SU-DHL-6 (cell line): ENCODE results near the gene GLRA3.

ENCODE experiments used
- H2AFZ ChIP-seq: fragments of 200-600 bp; sonication (generic); 2 replicates; pipeline ENCODE4 v1.6.1; 2014; ENCODE audit warnings: low read depth, mild to moderate bottlenecking, moderate library complexity, mixed read lengths, antibody characterized with exemption, low read length; ENCODE audit not compliant: severe bottlenecking
- H3F3A ChIP-seq: fragments of 200-600 bp; shearing (Covaris generic); 2 replicates; pipeline ENCODE4 v1.6.0; 2016; ENCODE audit warnings: antibody characterized with exemption, mild to moderate bottlenecking; ENCODE audit not compliant: insufficient read depth
- H3K27ac ChIP-seq: fragments of 200-600 bp; sonication (generic); 2 replicates; pipeline ENCODE4 v1.5.1; 2016; ENCODE audit warnings: low read depth, mild to moderate bottlenecking, low read length, moderate library complexity, mixed read lengths
- H3K27me3 ChIP-seq: fragments of 200-600 bp; sonication (generic), shearing (Covaris generic); 2 replicates; pipeline ENCODE4 v1.6.0; 2014; ENCODE audit warnings: mild to moderate bottlenecking, low read length
- H3K36me3 ChIP-seq: fragments of 200-600 bp; sonication (generic); 2 replicates; pipeline ENCODE4 v1.6.1; 2014; ENCODE audit warnings: mild to moderate bottlenecking, low read length, mixed read lengths
- H3K4me2 ChIP-seq: fragments of 300-600, 200-600 bp; shearing (Covaris generic), sonication (generic); 2 replicates; pipeline ENCODE4 v1.6.0; 2014; ENCODE audit warnings: low read length, low read depth, mild to moderate bottlenecking; ENCODE audit not compliant: poor library complexity, severe bottlenecking
- H3K4me3 ChIP-seq: fragments of 200-600 bp; sonication (generic); 2 replicates; pipeline ENCODE4 v1.5.1; 2014; ENCODE audit warnings: antibody characterized with exemption, low read length, mild to moderate bottlenecking, mixed read lengths; ENCODE audit not compliant: insufficient read depth, poor library complexity, severe bottlenecking
- H3K79me2 ChIP-seq: fragments of 200-600 bp; sonication (generic); 2 replicates; pipeline ENCODE4 v1.6.1; 2014; ENCODE audit warnings: mild to moderate bottlenecking, low read length, moderate library complexity; ENCODE audit not compliant: insufficient read depth
- H3K9ac ChIP-seq: fragments of 200-600 bp; sonication (generic); 2 replicates; pipeline ENCODE4 v1.7.0; 2014; ENCODE audit warnings: mild to moderate bottlenecking, low read length
- H3K9me2 ChIP-seq: fragments of 200-600 bp; sonication (generic); replicated peaks from 2 replicates; pipeline ENCODE4 v1.6.1; 2014; ENCODE audit warnings: low read length; ENCODE audit not compliant: insufficient read depth
- H3K9me3 ChIP-seq: fragments of 200-600 bp; sonication (generic); 2 replicates; pipeline ENCODE4 v1.6.1; 2014; ENCODE audit warnings: low read length, mixed read lengths; ENCODE audit not compliant: insufficient read depth
- H4K20me1 ChIP-seq: fragments of 200-600 bp; sonication (generic); 2 replicates; pipeline ENCODE4 v1.6.1; 2014; ENCODE audit warnings: low read depth, mild to moderate bottlenecking, antibody characterized with exemption, low read length, moderate library complexity, mixed read lengths
- EZH2phosphoT487 ChIP-seq: fragments of 200-600 bp; sonication (generic), shearing (Covaris generic); conservative IDR thresholded peaks from 2 replicates; pipeline ENCODE4 v1.6.1; 2018; ENCODE audit warnings: mild to moderate bottlenecking, antibody characterized with exemption, low read length, moderate library complexity, mixed read lengths
- TF ChIP-seq, protein P1 (sequence below): fragments of 200-600 bp; sonication (generic); IDR thresholded peaks from one replicate; pipeline ENCODE4 v1.5.1; 2017; ENCODE audit warnings: antibody characterized with exemption, mild to moderate bottlenecking, low read length, moderate library complexity; ENCODE audit not compliant: insufficient read depth, poor library complexity, severe bottlenecking

The GLRA3 gene

DNA sequence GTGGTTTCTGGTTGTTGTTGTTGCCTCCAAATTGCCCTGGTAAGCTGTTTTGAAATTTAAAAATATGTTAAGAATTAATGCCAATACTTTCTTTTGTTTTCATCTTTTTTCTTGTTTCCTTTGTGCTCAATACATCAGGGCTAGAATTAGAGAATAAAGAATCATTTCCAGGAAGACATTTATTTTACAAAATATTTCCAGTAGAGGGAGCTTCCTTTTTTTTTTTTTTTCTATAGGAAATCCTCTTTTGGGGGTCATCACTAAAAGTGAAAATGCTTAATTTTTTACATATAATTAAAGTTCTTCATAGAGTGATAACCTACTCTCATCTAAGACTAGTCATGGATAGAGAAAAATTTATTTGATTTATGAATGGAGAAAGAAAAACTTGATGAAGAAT is 2.4 kb downstream of the GLRA3 start:
- Histone ChIP-seq H2AFZ (no peak overlapping the region), H3K4me3 (peak overlapping the region; percentile 66), H3K79me2 (peaks cover 21% of the 10 kb centered on the region; the same call in 1 of the 2 replicates), H3K9me2 (no peaks in the 10 kb centered on the region), H3K9me3 (peaks cover 6% of the 10 kb centered on the region; the same call in 1 of the 2 replicates), H3K4me2 (peak overlapping the region; percentile 70), H3K36me3 (peaks cover 16% of the 10 kb centered on the region; the same call in 1 of the 2 replicates), H3K27ac (peak overlapping the region; percentile 35; the same call in 1 of the 2 replicates), H3K9ac (peak overlapping the region; percentile 52; the same call in 1 of the 2 replicates), H3F3A (peaks cover 10% of the 10 kb centered on the region; the same call in 1 of the 2 replicates), H3K27me3 (no peaks in the 10 kb centered on the region), H4K20me1 (no peaks in the 10 kb centered on the region)
- TF ChIP-seq, protein P1, sequence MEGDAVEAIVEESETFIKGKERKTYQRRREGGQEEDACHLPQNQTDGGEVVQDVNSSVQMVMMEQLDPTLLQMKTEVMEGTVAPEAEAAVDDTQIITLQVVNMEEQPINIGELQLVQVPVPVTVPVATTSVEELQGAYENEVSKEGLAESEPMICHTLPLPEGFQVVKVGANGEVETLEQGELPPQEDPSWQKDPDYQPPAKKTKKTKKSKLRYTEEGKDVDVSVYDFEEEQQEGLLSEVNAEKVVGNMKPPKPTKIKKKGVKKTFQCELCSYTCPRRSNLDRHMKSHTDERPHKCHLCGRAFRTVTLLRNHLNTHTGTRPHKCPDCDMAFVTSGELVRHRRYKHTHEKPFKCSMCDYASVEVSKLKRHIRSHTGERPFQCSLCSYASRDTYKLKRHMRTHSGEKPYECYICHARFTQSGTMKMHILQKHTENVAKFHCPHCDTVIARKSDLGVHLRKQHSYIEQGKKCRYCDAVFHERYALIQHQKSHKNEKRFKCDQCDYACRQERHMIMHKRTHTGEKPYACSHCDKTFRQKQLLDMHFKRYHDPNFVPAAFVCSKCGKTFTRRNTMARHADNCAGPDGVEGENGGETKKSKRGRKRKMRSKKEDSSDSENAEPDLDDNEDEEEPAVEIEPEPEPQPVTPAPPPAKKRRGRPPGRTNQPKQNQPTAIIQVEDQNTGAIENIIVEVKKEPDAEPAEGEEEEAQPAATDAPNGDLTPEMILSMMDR = peak; percentile 38
- TF ChIP-seq EZH2phosphoT487 = no peak

DNA sequence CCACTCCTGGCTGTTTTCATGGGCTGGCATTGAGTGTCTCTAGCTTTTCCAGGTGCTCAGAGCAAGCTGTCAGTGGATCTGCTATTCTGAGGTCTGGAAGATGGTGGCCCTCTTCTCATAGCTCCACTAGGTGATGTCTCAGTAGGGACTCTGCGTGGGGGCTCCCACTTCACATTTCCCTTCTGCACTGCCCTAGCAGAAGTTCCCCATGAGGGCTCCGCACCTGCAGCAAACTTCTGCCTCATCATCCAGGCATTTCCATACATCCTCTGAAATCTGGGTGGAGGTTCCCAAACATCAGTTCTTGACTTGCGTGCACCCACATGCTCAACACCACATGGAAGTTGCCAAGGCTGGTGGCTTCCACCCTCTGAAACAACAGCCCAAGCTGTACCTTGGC is 13.8 kb downstream of the GLRA3 start:
- H3K9me2 ChIP-seq = no peaks in the 10 kb centered on the region
- H3K27ac ChIP-seq = no peak overlapping the region
- no peaks in the 10 kb centered on the region for H4K20me1 ChIP-seq
- no peaks in the 10 kb centered on the region for H3K79me2 ChIP-seq
- no peak overlapping the region for H3K4me2 ChIP-seq
- no peak overlapping the region for H3K4me3 ChIP-seq
- peaks cover 14% of the 10 kb centered on the region; the same call in 1 of the 2 replicates for H3K9me3 ChIP-seq
- H2AFZ ChIP-seq = no peak overlapping the region
- H3K36me3 ChIP-seq = peaks cover 5% of the 10 kb centered on the region; the same call in 1 of the 2 replicates
- H3K27me3 ChIP-seq = no peaks in the 10 kb centered on the region
- H3F3A ChIP-seq = no peaks in the 10 kb centered on the region
- no peak overlapping the region for H3K9ac ChIP-seq
- TF ChIP-seq, protein P1 = no peak
- TF ChIP-seq EZH2phosphoT487 = no peak

GRCh38 chr4:174813292-174813691 is 15.8 kb downstream of the GLRA3 start:
- Histone ChIP-seq H3K36me3 (0 out of 2 replicates have a peak, but pooled peaks cover under 1% of the 10 kb centered on the region), H3K9ac (peak overlapping the region; percentile 19), H3K27me3 (no peaks in the 10 kb centered on the region), H3K27ac (peak overlapping the region; percentile 83), H3F3A (no peaks in the 10 kb centered on the region), H3K4me2 (peak overlapping the region; percentile 55), H2AFZ (peak overlapping the region; percentile 58), H3K9me2 (no peaks in the 10 kb centered on the region), H3K79me2 (no peaks in the 10 kb centered on the region), H3K4me3 (peak overlapping the region; percentile 6), H4K20me1 (no peaks in the 10 kb centered on the region), H3K9me3 (peaks cover 14% of the 10 kb centered on the region; the same call in 1 of the 2 replicates)
- no peak for TF ChIP-seq EZH2phosphoT487
- TF ChIP-seq, protein P1 = no peak
